Midbrain (tissue), 1 donor: ENCODE measurements around the gene CCDC30.
"Not testable (repeated sequence)": the region's sequence is repeated elsewhere in the genome, so short reads cannot be mapped to it uniquely, and the experiment has no call there.

Experiments used
- DNase-seq: peaks from one replicate; lab custom pipeline; 2025; lab: John Stamatoyannopoulos, UW

CCDC30 gene

DNA sequence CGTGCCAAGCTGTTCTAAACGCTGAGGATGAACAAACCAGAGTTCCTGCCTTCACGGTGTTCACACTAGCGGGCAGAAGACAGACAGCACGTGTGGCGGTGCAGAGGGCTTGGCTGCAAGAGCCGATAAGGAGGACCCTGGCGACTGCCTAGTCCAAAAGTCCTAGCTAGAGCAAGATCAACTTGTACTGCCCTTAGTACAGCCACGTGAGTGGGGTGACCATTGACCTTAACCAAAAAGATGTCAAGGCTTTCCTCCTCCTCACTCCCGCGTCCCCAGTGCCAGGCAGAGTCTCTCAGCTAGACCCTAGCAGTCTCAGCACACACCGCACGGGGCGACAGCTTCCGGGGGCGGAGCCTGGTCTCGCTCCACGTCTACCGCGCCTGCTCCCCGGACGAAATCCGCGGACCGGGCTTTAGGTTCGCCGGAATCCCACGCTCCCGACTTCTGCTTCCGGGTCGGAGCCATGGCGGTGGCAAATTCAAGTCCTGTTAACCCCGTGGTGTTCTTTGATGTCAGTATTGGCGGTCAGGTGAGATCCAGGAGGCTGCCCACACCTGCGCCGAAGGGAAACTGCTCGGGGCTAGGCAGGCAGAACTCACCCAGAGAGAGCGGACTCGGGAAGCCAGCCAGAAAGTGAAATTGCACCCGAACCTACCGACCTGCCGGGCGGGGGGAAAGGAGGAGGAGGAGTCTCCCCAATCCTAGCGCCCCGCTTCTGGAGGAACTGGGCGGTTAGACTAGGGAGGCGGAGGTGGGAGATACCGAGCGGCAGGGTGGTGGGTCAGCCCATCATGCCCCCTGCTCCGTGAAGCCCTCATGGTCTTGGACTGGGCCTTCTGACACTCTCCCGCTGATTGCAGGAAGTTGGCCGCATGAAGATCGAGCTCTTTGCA lies 195.1 kb downstream of the CCDC30 start, which contains the start of gene PPIH:
Gene PPIH (plus strand): TSS at position 443 of the 896 bp plus-strand sequence. CDS start 24 bp downstream, at position 467.
- DNase-seq = peak; percentile 93

DNA sequence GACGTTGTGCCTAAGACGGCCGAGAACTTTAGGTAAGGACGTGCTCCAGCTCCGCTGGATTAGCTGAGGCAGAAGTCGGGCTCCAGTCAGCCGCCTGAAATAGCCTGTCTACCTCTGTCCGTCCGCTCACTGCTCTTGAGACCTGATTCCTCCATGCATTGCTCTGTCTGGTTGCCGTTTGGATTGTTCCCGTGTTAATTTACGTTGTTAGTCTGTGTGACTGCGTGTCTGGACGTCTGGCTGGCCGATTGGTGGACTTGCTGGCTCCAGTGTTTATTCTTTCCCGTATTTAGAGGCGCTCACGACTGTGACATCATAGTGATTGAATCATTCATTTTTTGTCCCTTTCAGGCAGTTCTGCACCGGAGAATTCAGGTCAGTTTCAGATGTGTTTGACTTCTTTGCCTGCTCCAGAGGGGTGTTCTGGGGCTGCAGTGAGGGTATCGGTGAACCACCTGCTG lies 195.8 kb downstream of the CCDC30 start:
- DNase-seq = no peak

DNA sequence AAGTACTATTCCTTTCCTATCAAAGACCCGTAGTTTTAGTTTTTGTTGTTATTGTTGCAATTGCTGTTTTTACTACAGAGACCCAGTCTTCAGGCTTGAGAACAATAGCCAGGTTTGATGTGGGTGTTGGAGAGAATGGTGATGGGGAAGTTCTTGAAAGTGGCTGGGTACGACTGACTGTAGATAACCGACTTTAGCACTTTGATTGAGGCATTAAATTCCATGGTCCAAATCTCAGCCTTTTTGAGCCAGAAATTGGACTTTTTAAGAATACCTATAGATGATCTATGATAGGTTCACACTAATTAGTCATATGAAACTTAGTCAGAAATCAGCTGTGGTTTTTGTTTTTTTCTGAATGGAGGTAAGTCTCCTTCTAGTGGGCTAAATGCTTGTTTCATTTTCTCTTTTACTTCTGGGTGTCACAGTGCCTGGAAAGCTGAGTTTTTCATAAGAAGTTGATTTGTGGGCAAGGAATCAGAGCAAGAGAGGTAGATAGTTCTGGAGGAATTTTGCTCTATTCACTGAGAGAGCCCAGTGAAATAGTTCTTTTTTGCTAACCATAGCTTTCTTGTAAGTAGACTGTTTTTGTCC lies 197.9 kb downstream of the CCDC30 start:
- DNase-seq = no peak

DNA sequence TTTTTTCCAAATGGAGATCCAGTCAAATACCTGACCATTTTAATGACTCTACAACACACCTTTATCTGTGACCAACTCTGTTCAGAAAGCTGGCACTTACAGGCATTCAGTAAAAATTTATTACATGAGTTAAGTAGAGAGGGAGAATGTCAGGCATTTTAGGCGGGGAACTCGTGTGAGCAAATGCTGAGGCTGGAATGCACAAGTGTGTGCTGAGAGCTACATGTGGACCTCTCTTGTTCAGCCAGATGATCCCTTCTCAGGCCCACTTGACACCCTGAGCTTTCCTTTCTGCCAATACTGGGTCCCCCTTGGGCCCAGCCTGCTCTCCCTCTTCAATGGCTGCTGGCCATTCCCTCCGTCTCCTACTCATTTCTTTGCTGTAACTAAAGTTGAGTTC lies 206.8 kb downstream of the CCDC30 start:
- DNase-seq = no peak

DNA sequence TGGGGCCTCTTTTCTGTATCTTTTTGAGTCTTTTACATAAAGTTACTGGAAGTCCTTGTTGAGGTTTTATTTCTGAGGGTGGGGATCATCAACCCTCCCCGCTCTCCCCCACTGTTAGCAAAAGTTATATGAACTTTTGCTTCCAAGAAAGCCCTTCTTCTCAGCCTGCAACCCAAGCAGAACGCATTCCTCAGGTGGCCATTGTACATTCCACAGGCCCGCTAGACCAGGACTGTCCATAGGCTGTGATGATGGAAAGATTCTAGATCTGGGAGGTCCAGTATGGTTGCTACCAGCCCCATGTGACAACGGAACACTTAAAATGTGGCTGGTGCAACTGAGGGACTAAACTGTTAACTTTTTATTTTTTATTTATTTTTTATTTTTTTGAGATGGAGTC lies 207.3 kb downstream of the CCDC30 start:
- no peak for DNase-seq

GRCh38 chr1:42674214-42674613 lies 211.1 kb downstream of the CCDC30 start:
- no peak for DNase-seq

DNA sequence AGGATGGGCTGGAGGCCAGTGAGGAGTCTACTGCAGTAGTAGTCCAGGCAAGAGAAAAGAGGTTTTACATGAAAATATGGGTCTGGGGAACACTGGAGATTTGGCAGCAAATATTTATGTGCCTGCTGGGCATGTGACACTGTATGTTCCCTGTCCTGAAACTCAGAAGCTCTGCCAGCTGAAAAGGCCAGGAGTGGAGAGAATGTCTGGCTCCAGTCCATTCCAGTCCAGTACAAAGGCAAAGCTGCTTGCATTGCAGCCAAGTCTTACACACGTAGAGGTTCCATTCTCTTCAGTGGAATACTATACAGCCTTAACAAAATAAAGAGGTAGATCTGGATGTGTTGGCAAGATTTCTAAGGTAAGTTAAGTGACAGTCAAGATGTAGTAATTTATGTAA lies 211.6 kb downstream of the CCDC30 start:
- no peak for DNase-seq

DNA sequence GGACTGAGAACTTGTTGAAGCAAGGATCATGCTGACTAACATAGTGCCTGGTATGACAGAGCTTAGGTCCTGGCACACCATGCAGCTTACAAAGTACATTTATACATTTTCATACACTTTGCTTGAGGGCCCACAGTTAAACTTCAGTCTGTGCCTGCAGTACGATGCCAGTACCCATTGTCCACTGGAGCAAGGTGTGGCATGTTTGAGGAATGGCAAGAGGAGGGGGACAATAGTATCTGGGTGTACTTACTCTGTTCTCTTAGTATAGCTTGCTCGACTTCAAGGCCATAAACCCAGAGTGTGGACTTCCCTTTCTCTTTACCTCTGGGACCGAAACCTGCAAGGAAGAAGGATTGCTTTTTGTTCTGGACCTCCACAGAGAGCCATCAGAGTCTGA lies 212.4 kb downstream of the CCDC30 start:
- DNase-seq = no peak

- DNase-seq = no peak
Measured at GRCh38 chr1:42676534-42677087, 213.5 kb downstream of the CCDC30 start.

- DNase-seq = no peak
Measured at GRCh38 chr1:42679364-42679983, 216.4 kb downstream of the CCDC30 start.

DNA sequence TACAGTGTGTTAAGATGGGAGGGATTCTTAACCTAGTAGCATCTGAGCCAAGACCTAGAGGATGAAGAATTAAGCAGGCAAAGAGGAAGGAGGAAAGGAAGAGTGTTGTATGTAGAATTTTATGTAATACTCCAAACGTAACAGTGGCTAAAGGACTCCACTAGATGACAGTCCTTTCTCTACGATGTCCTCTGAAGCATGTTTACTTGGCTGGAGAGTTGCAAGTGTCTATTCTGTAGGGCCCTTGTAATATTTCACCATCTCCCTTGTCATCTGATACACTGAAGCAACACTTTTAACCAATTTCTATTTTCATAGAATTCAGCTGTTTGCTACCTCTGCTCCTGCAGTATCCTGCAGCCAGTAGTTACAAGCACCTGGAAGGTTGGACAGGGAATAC lies 217.0 kb downstream of the CCDC30 start:
- no peak for DNase-seq

- no peak for DNase-seq
Measured at GRCh38 chr1:42680921-42681683, 218.0 kb downstream of the CCDC30 start.

GRCh38 chr1:42681741-42682483 lies 218.8 kb downstream of the CCDC30 start, which contains the start of gene YBX1:
Gene YBX1, plus strand, starts transcription at chr1:42682418. Its CDS starts 148 bp downstream, at chr1:42682566.
- DNase-seq = peak; percentile 99

DNA sequence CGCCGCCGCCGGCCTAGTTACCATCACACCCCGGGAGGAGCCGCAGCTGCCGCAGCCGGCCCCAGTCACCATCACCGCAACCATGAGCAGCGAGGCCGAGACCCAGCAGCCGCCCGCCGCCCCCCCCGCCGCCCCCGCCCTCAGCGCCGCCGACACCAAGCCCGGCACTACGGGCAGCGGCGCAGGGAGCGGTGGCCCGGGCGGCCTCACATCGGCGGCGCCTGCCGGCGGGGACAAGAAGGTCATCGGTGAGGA lies 219.3 kb downstream of the CCDC30 start:
- not testable (repeated sequence) for DNase-seq

DNA sequence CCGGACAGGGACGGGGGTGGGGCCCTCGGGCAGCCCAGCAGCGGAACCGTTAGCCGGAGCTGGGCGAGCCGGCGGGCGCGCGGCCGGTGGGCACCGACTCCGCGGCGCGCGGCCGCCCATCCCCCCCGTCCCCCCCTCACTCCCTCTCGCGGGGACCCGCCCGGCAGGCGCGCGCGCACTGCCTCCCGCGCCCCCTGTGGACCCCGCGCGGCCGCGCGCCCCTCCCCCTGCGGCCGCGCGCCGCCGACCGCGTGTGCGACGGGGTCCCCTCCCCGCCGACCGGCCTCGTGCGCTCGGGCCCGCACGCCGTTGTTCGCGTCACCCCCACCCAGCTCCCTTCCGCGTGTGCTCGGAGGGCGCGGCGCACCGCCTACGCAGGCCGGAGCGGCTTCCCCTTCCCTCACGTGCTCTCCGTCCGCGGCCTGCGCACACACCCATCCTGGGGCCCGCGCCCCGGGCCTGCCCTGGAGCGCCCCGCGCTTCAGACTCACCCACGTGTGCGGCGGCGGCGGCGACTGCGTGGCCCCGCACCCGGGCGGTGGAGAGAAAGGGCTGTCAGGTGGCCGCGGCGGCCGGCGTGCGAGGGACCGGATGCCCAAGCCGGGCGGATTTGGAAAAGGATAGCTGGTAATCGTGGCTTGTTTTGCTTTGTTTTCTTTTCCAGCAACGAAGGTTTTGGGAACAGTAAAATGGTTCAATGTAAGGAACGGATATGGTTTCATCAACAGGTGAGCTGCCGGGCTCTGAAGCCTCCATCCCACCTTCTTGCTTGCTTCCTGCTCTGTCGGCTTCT lies 219.8 kb downstream of the CCDC30 start:
- DNase-seq = peak; percentile 47

- no peak for DNase-seq
Measured at GRCh38 chr1:42684139-42684538, 221.1 kb downstream of the CCDC30 start.

GRCh38 chr1:42686418-42686817 lies 223.3 kb downstream of the CCDC30 start:
- DNase-seq = no peak

- no peak for DNase-seq
Measured at GRCh38 chr1:42689912-42690311, 226.8 kb downstream of the CCDC30 start.

- no peak for DNase-seq
Measured at GRCh38 chr1:42690477-42691156, 227.5 kb downstream of the CCDC30 start.

DNA sequence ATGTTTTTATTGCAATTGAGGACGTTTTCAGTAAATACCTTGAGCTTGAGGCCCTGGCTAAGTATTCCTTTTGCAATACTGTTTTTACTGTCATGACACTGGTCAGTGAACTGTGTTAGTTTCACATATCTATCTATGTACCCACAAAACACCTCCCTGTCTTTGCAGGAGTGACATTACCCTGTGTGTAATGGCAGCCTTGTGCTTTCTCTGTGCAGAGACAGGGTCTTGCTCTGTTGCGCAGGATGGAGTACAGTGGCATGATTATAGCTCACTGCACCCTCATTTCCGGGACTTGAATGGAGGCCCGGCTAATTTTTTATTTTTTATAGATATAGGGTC lies 228.0 kb downstream of the CCDC30 start:
- no peak for DNase-seq
